Measurements from ENCODE around the gene HMGN2.
"Not testable (repeated sequence)": the region's sequence is repeated elsewhere in the genome, so short reads cannot be mapped to it uniquely, and the experiment has no call there.

Gene HMGN2

DNA sequence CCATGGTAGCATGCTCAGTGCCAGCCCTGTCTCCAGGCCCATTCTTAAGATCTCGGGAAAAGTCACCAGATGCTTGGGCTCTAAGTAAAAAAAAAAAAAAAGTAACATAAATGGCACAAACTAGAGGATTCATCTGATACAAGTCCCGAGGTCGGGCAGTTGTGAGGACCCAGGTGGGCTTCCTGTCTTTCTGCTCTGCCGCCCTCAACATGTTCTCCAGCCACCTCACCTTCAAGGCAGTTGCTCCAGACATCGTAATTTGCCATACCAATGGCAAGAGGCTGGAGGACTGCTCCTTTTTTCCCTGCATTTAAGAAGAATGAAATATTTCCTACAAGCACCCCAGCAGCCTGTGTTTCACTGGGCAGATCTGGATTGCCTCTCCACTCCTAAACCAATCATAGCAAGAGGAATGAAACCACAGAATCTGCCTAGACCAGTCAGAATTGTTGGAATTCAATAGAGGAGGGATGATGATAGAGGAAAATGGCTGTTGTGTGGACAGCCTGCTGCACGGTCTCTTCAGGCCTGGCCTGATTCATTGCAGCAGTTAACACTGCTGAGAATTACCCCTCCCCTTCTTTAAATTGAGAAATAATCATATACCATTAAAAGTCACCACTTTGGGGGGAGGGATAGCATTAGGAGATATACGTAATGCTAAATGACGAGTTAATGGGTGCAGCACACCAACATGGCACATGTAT, 5.4 kb downstream of the HMGN2 start:
- no peak for DNase-seq (ENCODE audit: low spot score)

DNA sequence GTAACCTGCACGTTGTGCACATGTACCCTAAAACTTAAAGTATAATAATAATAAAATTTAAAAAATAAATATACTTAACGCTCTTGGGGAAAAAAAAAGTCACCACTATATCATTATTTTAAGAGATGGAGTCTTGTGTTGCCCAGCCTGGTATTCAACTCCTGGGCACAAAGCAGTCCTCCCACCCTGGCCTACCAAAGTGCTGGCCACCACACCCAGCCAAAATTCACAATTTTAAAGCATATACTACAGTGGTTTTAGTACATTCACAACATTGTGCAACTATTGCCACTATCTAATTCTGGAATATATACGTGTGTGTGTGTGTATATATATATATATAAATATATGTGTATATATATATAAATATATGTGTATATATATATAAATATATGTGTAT, 5.9 kb downstream of the HMGN2 start:
- DNase-seq (ENCODE audit: low spot score), result no peak

- no peak for DNase-seq (ENCODE audit: low spot score)
These were observed 6.7 kb downstream of the HMGN2 start for GRCh38 chr1:26478988-26479387.

DNA sequence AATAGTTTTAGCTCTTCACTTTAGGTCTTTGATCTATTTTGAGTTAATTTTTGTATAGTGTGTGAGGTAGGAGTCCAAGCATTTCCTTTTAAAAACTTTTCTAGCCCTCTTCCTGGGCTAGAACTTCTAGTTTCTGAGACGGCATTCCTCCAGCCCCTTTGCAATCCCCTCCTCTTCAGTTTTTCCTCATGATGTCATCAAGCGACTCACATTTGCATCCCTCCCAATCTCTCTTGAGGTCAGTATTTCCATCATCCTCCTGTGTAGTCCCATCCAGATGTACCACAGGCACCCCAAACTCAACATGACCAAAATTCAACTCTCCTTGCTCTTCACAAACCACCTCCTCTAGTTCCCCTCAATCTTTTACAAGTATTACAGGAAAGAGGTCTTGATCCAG, 10.7 kb downstream of the HMGN2 start:
- DNase-seq (ENCODE audit: low spot score), result no peak

DNA sequence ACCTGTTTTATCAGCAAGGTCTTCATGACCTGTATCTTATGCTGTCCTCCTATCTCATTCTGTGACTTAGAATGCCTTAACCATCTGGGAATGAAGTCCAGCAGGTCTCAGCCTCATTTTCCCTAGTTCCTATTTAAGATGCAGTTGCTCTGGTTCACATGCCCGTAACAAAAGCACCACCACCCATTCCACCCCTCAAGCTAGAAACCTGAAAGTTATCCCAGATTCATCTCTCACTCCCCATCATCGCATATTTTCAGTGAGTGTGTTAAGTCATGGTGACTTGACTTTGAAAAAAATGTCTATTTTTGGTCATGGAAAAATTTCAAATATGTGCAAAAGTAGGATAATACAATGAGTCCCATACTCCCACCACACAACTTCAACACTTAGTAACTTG, 11.7 kb downstream of the HMGN2 start:
- DNase-seq (ENCODE audit: low spot score), result no peak

DNA sequence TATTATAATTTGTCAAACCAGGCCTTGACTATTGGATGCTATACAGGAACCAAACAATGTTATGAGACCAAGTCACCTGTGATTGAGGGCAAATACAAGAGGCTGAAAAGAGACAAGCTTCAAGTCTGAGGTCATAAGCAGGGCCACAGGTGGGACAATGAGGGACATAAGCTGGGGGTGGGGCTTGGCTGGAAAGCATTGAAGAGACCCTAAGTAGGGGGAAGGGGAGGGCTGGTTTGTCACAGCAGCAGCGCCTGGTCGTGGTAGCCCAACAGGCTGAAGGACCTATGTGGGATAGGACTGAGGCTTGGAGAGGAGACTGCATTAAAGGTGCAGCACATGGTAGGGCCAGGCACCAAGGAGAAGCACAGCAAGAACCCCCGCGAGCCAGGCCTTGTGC, 17.9 kb downstream of the HMGN2 start:
- DNase-seq (ENCODE audit: low spot score), result no peak

DNA sequence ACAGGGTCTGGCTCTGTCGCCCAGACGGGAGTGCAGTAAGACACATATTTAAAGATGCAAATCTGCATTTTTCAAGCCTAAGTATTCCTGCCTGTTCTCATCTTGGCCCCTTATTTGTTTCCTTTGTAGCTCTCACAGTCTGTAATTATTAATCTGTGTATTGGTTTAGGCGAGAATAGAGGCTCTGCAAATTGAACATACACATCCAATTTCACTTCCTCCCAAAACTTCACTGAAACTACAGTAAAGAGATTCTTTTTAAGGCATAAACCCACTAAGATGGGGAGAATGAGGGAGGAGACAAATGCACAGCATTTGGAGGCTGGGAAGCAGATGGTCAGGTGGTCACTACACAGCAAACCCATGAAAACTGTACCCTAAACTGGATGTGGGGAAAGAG, 21.0 kb downstream of the HMGN2 start:
- DNase-seq (ENCODE audit: low spot score), result no peak

DNA sequence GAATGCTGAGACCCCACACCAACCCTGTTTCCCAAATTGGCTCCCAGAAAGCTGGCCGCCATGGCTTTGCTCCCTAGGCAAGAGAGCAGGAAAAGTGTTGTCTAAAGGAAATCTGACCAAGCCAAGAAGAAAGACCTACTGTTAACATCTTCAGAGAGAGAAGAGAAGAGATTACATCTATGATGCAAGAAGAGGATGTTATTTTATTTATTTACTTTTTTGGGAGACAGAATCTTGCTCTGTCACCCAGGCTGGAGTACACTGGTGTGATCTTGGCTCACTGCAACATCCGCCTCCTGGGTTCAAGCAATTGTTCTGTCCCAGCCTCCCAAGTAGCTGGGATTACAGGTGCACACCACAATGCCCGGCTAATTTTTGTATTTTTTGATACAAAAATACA, 21.7 kb downstream of the HMGN2 start:
- no peak for DNase-seq (ENCODE audit: low spot score)

DNA sequence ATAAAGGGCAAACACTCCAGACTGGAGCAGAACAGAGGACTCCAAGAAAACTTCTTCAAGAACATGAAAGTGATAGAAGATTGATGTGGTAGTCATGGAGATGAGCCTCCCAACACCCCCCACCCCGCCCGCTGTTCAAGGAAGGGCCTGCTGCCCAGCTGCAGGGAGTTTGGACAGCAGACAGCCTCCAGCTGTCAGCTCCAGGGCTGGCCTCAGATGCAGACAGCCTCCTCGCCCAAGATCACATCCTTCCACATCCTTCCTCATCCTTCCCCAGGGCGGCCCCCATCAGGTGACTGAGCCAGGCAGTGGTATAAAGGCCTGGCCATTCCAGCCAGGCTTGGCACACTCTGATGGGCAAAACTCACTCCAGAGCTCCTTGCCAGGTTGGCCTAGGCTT, 24.6 kb downstream of the HMGN2 start:
- no peak for DNase-seq (ENCODE audit: low spot score)

- no peak for DNase-seq (ENCODE audit: low spot score)
These were observed 26.7 kb downstream of the HMGN2 start for GRCh38 chr1:26498894-26499293.

GRCh38 chr1:26500488-26501175, 28.4 kb downstream of the HMGN2 start:
- DNase-seq (ENCODE audit: low spot score), result peak; percentile 74

DNA sequence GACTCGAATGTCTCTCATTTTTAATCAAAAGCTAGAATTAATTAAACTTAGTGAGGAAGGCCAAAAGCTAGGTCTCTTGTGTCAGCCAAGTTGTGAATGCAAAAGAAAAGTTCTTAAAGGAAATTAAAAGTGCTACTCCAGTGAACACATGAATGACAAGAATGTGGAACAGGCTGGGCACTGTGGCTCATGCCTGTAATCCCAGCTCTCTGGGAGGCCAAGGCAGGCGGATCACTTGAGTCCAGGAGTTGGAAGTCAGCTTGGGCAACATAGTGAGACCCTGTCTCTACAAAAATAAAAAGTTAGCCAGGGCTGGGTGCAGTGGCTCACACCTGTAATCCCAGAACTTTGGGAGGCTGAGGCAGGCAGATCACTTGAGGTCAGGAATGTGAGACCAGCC, 38.5 kb downstream of the HMGN2 start:
- not testable (repeated sequence) for DNase-seq (ENCODE audit: low spot score)

DNA sequence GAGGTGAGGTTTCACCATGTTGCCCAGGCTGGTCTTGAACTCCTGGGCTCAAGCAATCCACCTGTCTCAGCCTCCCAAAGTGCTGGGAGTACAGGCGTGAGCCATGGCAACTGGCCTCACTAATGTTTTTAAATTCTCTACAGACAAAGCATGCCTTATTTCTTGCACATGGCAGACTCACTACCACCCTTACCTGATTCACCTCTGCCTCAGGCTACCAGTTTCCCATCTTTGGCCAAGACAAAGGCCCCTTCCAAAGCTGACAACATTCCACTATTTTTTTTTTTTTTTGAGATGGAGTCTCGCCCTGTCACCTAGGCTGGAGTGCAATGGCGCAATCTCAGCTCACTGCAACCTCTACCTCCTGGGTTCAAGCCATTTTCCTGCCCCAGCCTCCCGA, 43.6 kb downstream of the HMGN2 start:
- not testable (repeated sequence) for DNase-seq (ENCODE audit: low spot score)

GRCh38 chr1:26516987-26517765, 44.9 kb downstream of the HMGN2 start:
- DNase-seq (ENCODE audit: low spot score), result no peak

GRCh38 chr1:26517766-26518049, 45.5 kb downstream of the HMGN2 start:
- no peak for DNase-seq (ENCODE audit: low spot score)

DNA sequence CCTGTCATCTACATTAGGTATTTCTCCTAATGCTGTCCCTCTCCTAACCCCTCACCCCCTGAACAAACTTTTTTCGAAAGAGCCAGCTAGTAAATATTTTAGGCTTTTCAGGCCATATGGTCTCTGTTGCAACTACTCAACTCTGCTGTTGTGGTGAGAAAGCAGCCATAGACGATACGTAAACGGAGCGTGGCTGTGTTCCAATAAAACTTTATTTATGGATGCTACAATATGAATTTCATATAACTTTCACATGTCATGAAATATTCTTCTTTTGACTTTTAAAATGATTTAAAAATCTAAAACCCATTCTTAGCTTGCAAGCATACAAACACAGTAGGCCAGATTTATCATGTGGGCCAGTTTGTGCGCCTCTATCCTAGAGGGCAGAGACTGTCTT, 46.1 kb downstream of the HMGN2 start:
- DNase-seq (ENCODE audit: low spot score), result no peak

DNA sequence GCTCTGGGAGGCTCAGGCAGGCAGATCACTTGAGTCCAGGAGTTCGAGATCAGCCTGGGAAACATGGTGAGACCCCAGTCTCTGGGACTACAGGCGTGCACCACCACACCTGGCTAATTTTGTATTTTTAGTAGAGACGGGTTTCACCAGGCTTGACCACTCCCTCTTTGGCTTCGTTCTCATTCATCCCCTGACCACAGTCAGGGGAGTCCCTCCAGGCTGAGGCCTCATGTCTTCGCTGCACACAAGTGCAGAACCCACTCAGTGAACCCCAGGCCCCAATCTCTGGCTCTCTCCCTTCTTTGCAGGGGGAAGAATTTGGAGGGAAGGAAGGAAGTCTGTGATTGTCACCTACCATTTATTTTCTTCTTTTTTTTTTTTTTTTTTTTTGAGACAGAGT, 48.1 kb downstream of the HMGN2 start:
- DNase-seq (ENCODE audit: low spot score), result no peak

- DNase-seq (ENCODE audit: low spot score), result no peak
These were observed 49.4 kb downstream of the HMGN2 start for GRCh38 chr1:26521669-26522030.

DNA sequence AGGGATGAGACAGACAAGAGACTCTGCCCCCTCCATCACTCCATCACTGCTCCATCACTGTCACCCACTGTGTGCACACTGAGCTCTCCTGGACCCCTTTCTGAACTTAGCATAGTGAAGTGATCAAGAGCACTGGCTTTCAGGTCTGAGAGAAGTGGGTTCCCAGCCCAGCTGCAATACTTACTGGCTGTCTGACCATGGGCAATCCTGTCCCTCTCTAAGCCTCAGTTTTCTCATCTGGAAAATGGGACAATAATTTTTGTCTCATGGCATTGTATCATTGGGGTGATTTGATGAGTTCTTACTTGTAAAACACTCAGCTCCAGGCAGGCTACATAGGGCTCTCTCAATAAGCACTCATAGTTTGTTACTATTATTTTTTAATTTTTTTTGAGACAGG, 49.8 kb downstream of the HMGN2 start:
- DNase-seq (ENCODE audit: low spot score), result no peak

DNA sequence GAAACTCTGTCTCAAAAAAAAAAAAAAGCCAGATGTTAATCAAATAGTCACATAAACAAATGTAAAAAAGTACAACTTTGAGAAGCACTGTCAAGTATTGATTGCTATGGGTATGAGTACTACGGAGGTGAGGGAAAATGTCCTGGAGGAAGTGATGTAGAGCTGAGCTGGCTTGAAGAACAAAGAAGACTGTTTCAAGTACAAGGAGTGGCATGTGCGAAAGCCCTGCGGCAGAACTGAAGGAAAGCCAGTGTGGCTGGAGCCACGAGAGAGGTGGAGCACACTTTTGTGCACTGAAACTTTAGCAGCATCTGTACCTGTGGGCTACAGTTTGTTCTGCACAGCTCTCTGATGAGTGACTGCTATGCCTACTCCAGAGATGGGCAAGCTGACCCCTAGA, 51.9 kb downstream of the HMGN2 start:
- no peak for DNase-seq (ENCODE audit: low spot score)
